MCF 10A (cell line): ENCODE measurements around the gene SSRP1. TPM values are rescaled to one million over a fixed set of nuclear protein-coding genes. Genes with fewer than 3 reads are reported as not detected.

ENCODE experiments used
- BruUV-seq: library from RNA; stranded (reverse); fragments of 400-500 nt; replicated peaks from 2 replicates; lab custom pipeline; 2021; lab: Mats Ljungman, UMichigan
- CTCF ChIA-PET: fragments of 300-600 bp; sonication (Branson Sonifier 250); formaldehyde crosslinking; extraction: SDS; loops from one replicate; lab custom pipeline; 2021; ENCODE audit warnings: antibody characterized with exemption, inconsistent platforms; lab: Yijun Ruan, JAX
- POLR2A ChIA-PET: fragments of 300-600, 350-650 bp; sonication (Branson Sonifier 250); formaldehyde crosslinking; extraction: SDS; loops from one replicate; lab custom pipeline; 2020; ENCODE audit warnings: antibody characterized with exemption, inconsistent platforms; lab: Yijun Ruan, JAX
- DNase-seq: peaks from one replicate; pipeline ENCODE4 v3.0.0-alpha.2; 2018; ENCODE audit not compliant: unreplicated experiment
- H3K27ac Mint-ChIP-seq: one replicate; pipeline ENCODE4 v1.8.0; 2022; ENCODE audit warnings: mild to moderate bottlenecking, low read depth, mixed read lengths; ENCODE audit not compliant: unreplicated experiment
- H3K27me3 Mint-ChIP-seq: one replicate; pipeline ENCODE4 v1.8.0; 2022; ENCODE audit warnings: mixed read lengths; ENCODE audit not compliant: insufficient read depth, unreplicated experiment
- H3K36me3 Mint-ChIP-seq: one replicate; pipeline ENCODE4 v1.8.0; 2022; ENCODE audit warnings: mild to moderate bottlenecking, moderate library complexity, mixed read lengths; ENCODE audit not compliant: insufficient read depth, unreplicated experiment
- H3K4me1 Mint-ChIP-seq: one replicate; pipeline ENCODE4 v1.8.0; 2022; ENCODE audit warnings: mixed read lengths; ENCODE audit not compliant: insufficient read depth, unreplicated experiment
- H3K4me3 Mint-ChIP-seq: one replicate; pipeline ENCODE4 v1.8.0; 2022; ENCODE audit warnings: mild to moderate bottlenecking, moderate library complexity, mixed read lengths; ENCODE audit not compliant: unreplicated experiment
- H3K9me3 Mint-ChIP-seq: one replicate; pipeline ENCODE4 v1.8.0; 2022; ENCODE audit warnings: mixed read lengths; ENCODE audit not compliant: unreplicated experiment
- CTCF ChIP-seq: fragments of 200-600 bp; IDR thresholded peaks from one replicate; pipeline ENCODE4 v1.8.0; 2022; ENCODE audit warnings: antibody characterized with exemption, mild to moderate bottlenecking; ENCODE audit not compliant: unreplicated experiment
- intact Hi-C: fragments of 100-400 bp; cut with micrococcal nuclease; formaldehyde crosslinking; loops from 2 replicates; pipeline ENCODE4 v1.14.1; 2022
- total RNA-seq: library from RNA; stranded (reverse); gene quantifications from 2 replicates; pipeline ENCODE4 v1.2.3, GENCODE V29; 2022

The SSRP1 gene
- total RNA-seq, 1 experiment from 2014 or later, result 229 TPM

- Mint-ChIP-seq H3K9me3 (no peaks in the 10 kb centered on the region), H3K36me3 (peaks cover 37% of the 10 kb centered on the region), H3K4me1 (peaks cover 32% of the 10 kb centered on the region), H3K4me3 (no peak overlapping the region), H3K27me3 (no peaks in the 10 kb centered on the region), H3K27ac (no peak overlapping the region)
- CTCF ChIA-PET, result interaction anchor here (1.1 kb wide), 1 partner anchor 19 kb away, joined by 3 read pairs; no protein-coding TSS in a partner anchor
- POLR2A ChIA-PET, result interaction anchor here (2.8 to 13.4 kb wide), 2 partner anchors 8 to 11 kb away, joined by 9 to 362 read pairs; partner anchors contain the start of gene TNKS1BP1
- intact Hi-C loops, result no loop called here
- TF ChIP-seq CTCF, result no peak
- no peak for DNase-seq
- no TSS peak for BruUV-seq
Measured at GRCh38 chr11:57314221-57314973, 21.3 kb downstream of the SSRP1 start.

- H3K27me3 Mint-ChIP-seq, result no peaks in the 10 kb centered on the region
- H3K4me1 Mint-ChIP-seq, result peaks cover 33% of the 10 kb centered on the region
- ChIA-PET CTCF (interaction anchor here (0.6 to 1.1 kb wide), 4 partner anchors 18 to 1844 kb away, joined by 3 to 4 read pairs (median 3); no protein-coding TSS in a partner anchor), POLR2A (interaction anchor here (1.1 to 13.4 kb wide), 3 partner anchors 8 to 21 kb away, joined by 4 to 362 read pairs (median 9); partner anchors contain the start of gene TNKS1BP1)
- no peak overlapping the region for H3K27ac Mint-ChIP-seq
- no peak for TF ChIP-seq CTCF
- intact Hi-C loops, result no loop called here
- H3K36me3 Mint-ChIP-seq, result peaks cover 43% of the 10 kb centered on the region
- BruUV-seq, result no TSS peak
- H3K4me3 Mint-ChIP-seq, result no peak overlapping the region
- DNase-seq, result no peak
- no peaks in the 10 kb centered on the region for H3K9me3 Mint-ChIP-seq
Measured at GRCh38 chr11:57313788-57314135, 21.9 kb downstream of the SSRP1 start.

GRCh38 chr11:57313071-57313787 is 22.5 kb downstream of the SSRP1 start:
- intact Hi-C loops, result no loop called here
- H3K9me3 Mint-ChIP-seq, result no peaks in the 10 kb centered on the region
- H3K36me3 Mint-ChIP-seq, result peaks cover 49% of the 10 kb centered on the region
- no TSS peak for BruUV-seq
- no peaks in the 10 kb centered on the region for H3K27me3 Mint-ChIP-seq
- ChIA-PET POLR2A (interaction anchor here (1.1 to 13.4 kb wide), 3 partner anchors 9 to 20 kb away, joined by 4 to 362 read pairs (median 9); partner anchors contain the start of gene TNKS1BP1), CTCF (interaction anchor here (0.6 to 1.2 kb wide), 7 partner anchors 9 to 1845 kb away, joined by 3 to 6 read pairs (median 3); no protein-coding TSS in a partner anchor)
- peaks cover 36% of the 10 kb centered on the region for H3K4me1 Mint-ChIP-seq
- no peak overlapping the region for H3K27ac Mint-ChIP-seq
- no peak overlapping the region for H3K4me3 Mint-ChIP-seq
- DNase-seq, result no peak
- TF ChIP-seq CTCF, result no peak
